H1 (cell line): ENCODE measurements around the gene CXorf65. TPM values are rescaled to one million over a fixed set of nuclear protein-coding genes. Genes with fewer than 3 reads are reported as not detected.
A peak's percentile ranks its signal among the peaks of the same experiment; 100 is the strongest.

Experiments
- CTCF ChIA-PET: fragments of 300-600 bp; sonication (Branson Sonifier 250); formaldehyde crosslinking; loops from one replicate; lab custom pipeline; 2021; ENCODE audit not compliant: partially characterized antibody; lab: Charles Lee
- POLR2A ChIA-PET: fragments of 300-600 bp; sonication (Branson Sonifier 250); formaldehyde crosslinking; loops from one replicate; lab custom pipeline; 2021; ENCODE audit warnings: inconsistent platforms; ENCODE audit not compliant: partially characterized antibody; lab: Charles Lee
- DNase-seq, 2 experiments: peaks; one replicate each; pipeline versions ENCODE4 v3.0.0 to v3.0.0-alpha.2; 2010 to 2022; ENCODE audit warnings: low spot score in 2 of 2, low read depth in 1 of 2, mixed read lengths in 1 of 2
- FAIRE-seq: peaks from 2 replicates; lab custom pipeline; 2011; peaks lifted over from hg19 to GRCh38; lab: Jason Lieb, UNC
- H2AFZ ChIP-seq: 2 replicates; pipeline ENCODE4 v1.8.1; 2012; ENCODE audit warnings: low read length, inconsistent platforms
- H2AK5ac ChIP-seq: 2 replicates; pipeline ENCODE4 v1.6.1; 2013; ENCODE audit warnings: low read depth, low read length
- H2BK120ac ChIP-seq: replicated peaks from 2 replicates; pipeline ENCODE3; 2013; ENCODE audit warnings: low read depth, low read length, inconsistent platforms
- H2BK12ac ChIP-seq: 2 replicates; pipeline ENCODE4 v1.6.1; 2013; ENCODE audit warnings: low read depth, low read length
- H2BK15ac ChIP-seq: 2 replicates; pipeline ENCODE4 v1.6.1; 2013; ENCODE audit warnings: low read length
- H2BK20ac ChIP-seq: 2 replicates; pipeline ENCODE4 v1.6.1; 2013; ENCODE audit warnings: low read length
- H2BK5ac ChIP-seq: 2 replicates; pipeline ENCODE4 v1.6.1; 2013; ENCODE audit warnings: low read depth, low read length
- H3K14ac ChIP-seq: 2 replicates; pipeline ENCODE4 v1.6.1; 2013; ENCODE audit warnings: inconsistent platforms; ENCODE audit not compliant: insufficient read length
- H3K18ac ChIP-seq: 2 replicates; pipeline ENCODE4 v1.6.1; 2013; ENCODE audit warnings: low read length; ENCODE audit errors: extremely low read depth
- H3K23ac ChIP-seq: 2 replicates; pipeline ENCODE4 v1.6.1; 2013; ENCODE audit warnings: inconsistent platforms; ENCODE audit not compliant: insufficient read length
- H3K23me2 ChIP-seq: 2 replicates; pipeline ENCODE4 v1.6.1; 2013; ENCODE audit warnings: low read depth, low read length
- H3K27ac ChIP-seq: 2 replicates; pipeline ENCODE4 v1.6.1; 2011; ENCODE audit warnings: low read depth, low read length, inconsistent platforms
- H3K27me3 ChIP-seq, 4 experiments: replicated peaks in 1 of 4; 1 replicate in 1 of 4; 2 replicates in 3 of 4; pipeline versions ENCODE4 v1.6.1 to v1.8.1; 2011 to 2013; ENCODE audit warnings: low read length in 3 of 4, mild to moderate bottlenecking in 3 of 4, inconsistent platforms in 2 of 4, mixed read lengths in 2 of 4, moderate library complexity in 1 of 4; ENCODE audit not compliant: control insufficient read depth in 3 of 4, insufficient read depth in 3 of 4; ENCODE audit errors: extremely low read depth in 1 of 4
- H3K36me3 ChIP-seq, 4 experiments: 2 replicates each; pipeline versions ENCODE4 v1.6.1 to v1.8.1; 2011 to 2013; ENCODE audit warnings: mild to moderate bottlenecking in 4 of 4, low read length in 3 of 4, moderate library complexity in 2 of 4, control low read depth in 1 of 4, inconsistent platforms in 1 of 4; ENCODE audit not compliant: insufficient read depth in 4 of 4, control insufficient read depth in 2 of 4
- H3K4ac ChIP-seq: replicated peaks from 2 replicates; pipeline ENCODE3; 2013; ENCODE audit warnings: low read length, low read depth, mixed read lengths, inconsistent platforms; ENCODE audit not compliant: insufficient read length
- H3K4me1 ChIP-seq, 4 experiments: replicated peaks in 1 of 4; 1 replicate in 1 of 4; 2 replicates in 3 of 4; pipeline versions ENCODE4 v1.6.1 to v1.8.1; 2011 to 2013; ENCODE audit warnings: low read length in 3 of 4, inconsistent platforms in 2 of 4, mixed read lengths in 1 of 4; ENCODE audit not compliant: insufficient read depth in 4 of 4, control insufficient read depth in 3 of 4
- H3K4me2 ChIP-seq, 2 experiments: 2 replicates each; pipeline versions ENCODE4 v1.6.1 to v1.8.1; 2011 to 2013; ENCODE audit warnings: low read depth in 2 of 2, low read length in 2 of 2, control low read depth in 1 of 2, inconsistent platforms in 1 of 2, mild to moderate bottlenecking in 1 of 2; ENCODE audit not compliant: insufficient read depth in 1 of 2
- H3K4me3 ChIP-seq, 4 experiments: fragments of 200-600, 300-600 bp in 1 of 4; sonication (generic), shearing (Covaris generic), sonication (Bioruptor Twin) in 1 of 4; 2 replicates each; pipeline versions ENCODE4 v1.5.1 to v1.8.1; 2011 to 2016; ENCODE audit warnings: low read length in 4 of 4, low read depth in 3 of 4, control low read depth in 2 of 4, inconsistent platforms in 2 of 4, mild to moderate bottlenecking in 2 of 4, mixed read lengths in 1 of 4, moderate library complexity in 1 of 4; ENCODE audit not compliant: insufficient read depth in 2 of 4; ENCODE audit errors: extremely low read depth in 1 of 4
- H3K56ac ChIP-seq: replicated peaks from 2 replicates; pipeline ENCODE3; 2013; ENCODE audit warnings: low read depth, mild to moderate bottlenecking, mixed read lengths, low read length, inconsistent platforms; ENCODE audit not compliant: insufficient read length
- H3K79me1 ChIP-seq: 2 replicates; pipeline ENCODE4 v1.6.1; 2013; ENCODE audit warnings: low read depth, low read length, control low read depth
- H3K79me2 ChIP-seq, 2 experiments: 2 replicates each; pipeline versions ENCODE4 v1.6.1 to v1.8.1; 2012 to 2013; ENCODE audit warnings: low read length in 2 of 2, mild to moderate bottlenecking in 2 of 2, inconsistent platforms in 1 of 2; ENCODE audit not compliant: insufficient read depth in 2 of 2, control insufficient read depth in 1 of 2
- H3K9ac ChIP-seq, 4 experiments: replicated peaks in 1 of 4; 1 replicate in 1 of 4; 2 replicates in 3 of 4; pipeline versions ENCODE4 v1.6.1 to v1.8.1; 2011 to 2013; ENCODE audit warnings: low read depth in 3 of 4, low read length in 3 of 4, control low read depth in 2 of 4, mild to moderate bottlenecking in 2 of 4, moderate library complexity in 2 of 4, inconsistent platforms in 1 of 4; ENCODE audit errors: extremely low read depth in 1 of 4
- H3K9me3 ChIP-seq, 2 experiments: 2 replicates each; pipeline versions ENCODE4 v1.6.1 to v1.8.1; 2012 to 2013; ENCODE audit warnings: mild to moderate bottlenecking in 2 of 2, moderate library complexity in 2 of 2, control low read depth in 1 of 2, inconsistent platforms in 1 of 2, low read depth in 1 of 2, low read length in 1 of 2, mixed read lengths in 1 of 2; ENCODE audit not compliant: insufficient read depth in 2 of 2
- H4K20me1 ChIP-seq, 2 experiments: replicated peaks in 1 of 2; 2 replicates each; pipeline versions ENCODE3 to v1.8.1; 2011 to 2013; ENCODE audit warnings: inconsistent platforms in 2 of 2, low read length in 2 of 2, mild to moderate bottlenecking in 1 of 2; ENCODE audit not compliant: insufficient read depth in 2 of 2, control insufficient read depth in 1 of 2
- H4K5ac ChIP-seq: 2 replicates; pipeline ENCODE4 v1.6.1; 2013; ENCODE audit warnings: low read length, low read depth, mixed read lengths, inconsistent platforms; ENCODE audit not compliant: insufficient read length
- H4K8ac ChIP-seq: 2 replicates; pipeline ENCODE4 v1.8.0; 2013; ENCODE audit warnings: mild to moderate bottlenecking, moderate library complexity, low read length, inconsistent platforms; ENCODE audit not compliant: insufficient read depth; ENCODE audit errors: extremely low read depth
- H4K91ac ChIP-seq: replicated peaks from 2 replicates; pipeline ENCODE3; 2013; ENCODE audit warnings: low read length, mixed read lengths, inconsistent platforms; ENCODE audit not compliant: insufficient read length
- SIN3A ChIP-seq, 2 experiments: IDR thresholded peaks in 1 of 2; conservative IDR thresholded peaks in 1 of 2; 2 replicates each; pipeline ENCODE4 v1.6.1; 2011 to 2012; ENCODE audit warnings: low read length in 2 of 2, improper control_type of control experiment in 1 of 2, low read depth in 1 of 2, mild to moderate bottlenecking in 1 of 2
- TAF7 ChIP-seq: optimal IDR thresholded peaks from 2 replicates; pipeline ENCODE3; 2011; ENCODE audit warnings: low read depth, mild to moderate bottlenecking, inconsistent platforms, low read length, moderate library complexity, borderline replicate concordance
- WGBS, 2 experiments: shearing (Covaris generic) in 1 of 2; methylation state at CpG; one replicate each; pipeline versions ENCODE4 v1.1.6 to v1.1.7; 2013 to 2015; ENCODE audit warnings: low lambda C conversion rate in 2 of 2, mixed read lengths in 2 of 2, inconsistent platforms in 1 of 2, low coverage in 1 of 2, missing lambda C conversion rate in 1 of 2; ENCODE audit not compliant: insufficient replicate concordance in 2 of 2, insufficient coverage in 1 of 2, insufficient read length in 1 of 2; ENCODE audit errors: extremely low coverage in 1 of 2, missing lambda C conversion rate in 1 of 2; 5-methylcytosine and 5-hydroxymethylcytosine counted together
- polyA plus RNA-seq, 7 experiments: library from polyadenylated mRNA; depleted of rRNA in 3 of 7; stranded (reverse) in 5 of 7; unstranded in 2 of 7; fragments of >200 nt in 5 of 7; fragments of 200-250 nt in 2 of 7; gene quantifications; 1 replicate in 5 of 7; 2 replicates in 1 of 7; 4 replicates in 1 of 7; pipeline versions ENCODE4 v1.2.1 to v1.2.3, GENCODE V29; 2011 to 2013; ENCODE audit warnings: missing spikeins in 2 of 7, mixed read lengths in 2 of 7
- total RNA-seq: library from RNA; stranded (reverse); fragmentation: NEBNext Ultra II Directional; extraction: Animal tissue kit (Norgen Biotek cat#: 25700); gene quantifications from 2 replicates; pipeline ENCODE4 v1.2.1, GENCODE V29; 2021

Gene CXorf65
- total and polyA plus RNA-seq, 2 of the 8 experiments (the other 6 are each of a cell fraction or from before 2014, with no cell fraction given) = not detected

- CTCF ChIA-PET = interaction anchor here (2.8 kb wide), 1 partner anchor 11 kb away, joined by 13 read pairs; no protein-coding TSS in a partner anchor
- Histone ChIP-seq H3K4me1 (peaks cover 0 to 6% (median 2%) of the 10 kb centered on the region in 4 experiments; a peak in 3 of 7 replicates), H3K79me2 (no peaks in the 10 kb centered on the region), H2AFZ (no peak overlapping the region), H2BK120ac (no peak overlapping the region), H4K5ac (no peak overlapping the region), H3K9me3 (no peaks in the 10 kb centered on the region), H3K4me2 (peak overlapping the region; percentile 67 to 91), H3K56ac (peak overlapping the region; percentile 54), H3K27me3 (peaks cover 0 to 3% (median 0%) of the 10 kb centered on the region in 4 experiments; a peak in 1 of 7 replicates), H3K23me2 (no peaks in the 10 kb centered on the region; the same call in 1 of the 2 replicates), H4K8ac (no peak overlapping the region), H3K18ac (no peak overlapping the region), H2BK15ac (no peak overlapping the region), H3K23ac (no peak overlapping the region), H2BK5ac (no peak overlapping the region), H2BK12ac (no peak overlapping the region), H3K4me3 (peak overlapping the region; percentile 43 to 84 (median 55)), H3K4ac (no peak overlapping the region), H3K9ac (peak overlapping the region in 3 of 4 experiments; percentile 14 to 78 (median 37); a peak in 4 of 7 replicates), H3K14ac (no peak overlapping the region), H3K36me3 (peaks cover 2 to 35% (median 19%) of the 10 kb centered on the region in 4 experiments; a peak in 6 of 8 replicates), H4K91ac (no peak overlapping the region), H4K20me1 (peaks cover 0 to 2% of the 10 kb centered on the region in 2 experiments), H3K27ac (no peak overlapping the region), H2AK5ac (0 out of 2 replicates have a peak overlapping the region, but pooled peaks have one; percentile 15), H2BK20ac (no peak overlapping the region), H3K79me1 (no peaks in the 10 kb centered on the region)
- DNase-seq (no peak), FAIRE-seq (no peak)
- POLR2A ChIA-PET = interaction anchor here (0.9 to 2.7 kb wide), 7 partner anchors 9 to 133 kb away, joined by 3 to 17 read pairs (median 5); partner anchors contain the start of gene SNX12
- WGBS, 2 experiments = 14% methylated on average over 6 of the region's 17 CpGs; no CpG with 5 or more reads in 1 of the 2 experiments
- TF ChIP-seq TAF7 (no peak), SIN3A (conservative IDR thresholded peaks at IDR 0.05 in 1 of 2, IDR thresholded peaks at IDR 0.05 in 1 of 2; ENCODE audit: low read depth in 1 of 2, low read length in 2 of 2) (0 out of 4 replicates have a peak, but pooled peaks of 1 of the 2 experiments have one; percentile 7)
These were observed 12.5 kb upstream of the CXorf65 start for GRCh38 chrX:71118985-71119535.
